ENCODE data around the gene PSMC3IP. TPM values are rescaled to one million over a fixed set of nuclear protein-coding genes. Genes with fewer than 3 reads are reported as not detected.
"Not testable (repeated sequence)": the region's sequence is repeated elsewhere in the genome, so short reads cannot be mapped to it uniquely, and the experiment has no call there.

The PSMC3IP gene
- total RNA-seq, 1 donor from 2014 or later, result 1.8 TPM

- DNase-seq (ENCODE audit: low spot score), result no peak
- intact Hi-C loops (cut with DNase I), result loop anchor here (5.0 kb wide), 1 partner anchor 42 kb away; the partner anchor contains the start of genes RETREG3 and TUBG1
Observed at GRCh38 chr17:42564815-42565522, 12.6 kb downstream of the PSMC3IP start.

GRCh38 chr17:42563950-42564349 lies 13.6 kb downstream of the PSMC3IP start:
- intact Hi-C loops (cut with DNase I), result no loop called here
- no peak for DNase-seq (ENCODE audit: low spot score)

GRCh38 chr17:42563543-42563942 lies 14.0 kb downstream of the PSMC3IP start:
- intact Hi-C loops (cut with DNase I), result no loop called here
- no peak for DNase-seq (ENCODE audit: low spot score)

- no peak for DNase-seq (ENCODE audit: low spot score)
- intact Hi-C loops (cut with DNase I), result no loop called here
Observed at GRCh38 chr17:42563143-42563509, 14.4 kb downstream of the PSMC3IP start.

- intact Hi-C loops (cut with DNase I), result no loop called here
- DNase-seq (ENCODE audit: low spot score), result no peak
Observed at GRCh38 chr17:42562388-42563142, 15.0 kb downstream of the PSMC3IP start.

GRCh38 chr17:42561897-42562387 lies 15.6 kb downstream of the PSMC3IP start, which contains the start of gene COASY:
TSS of gene COASY (plus strand) at chr17:42562148. CDS start at chr17:42562623, 475 bp downstream.
- intact Hi-C loops (cut with DNase I), result no loop called here
- peak; percentile 97 for DNase-seq (ENCODE audit: low spot score)

GRCh38 chr17:42560246-42560645 lies 17.3 kb downstream of the PSMC3IP start:
- intact Hi-C loops (cut with DNase I), result no loop called here
- no peak for DNase-seq (ENCODE audit: low spot score)

GRCh38 chr17:42559075-42559474 lies 18.5 kb downstream of the PSMC3IP start:
- no peak for DNase-seq (ENCODE audit: low spot score)
- intact Hi-C loops (cut with DNase I), result no loop called here

- intact Hi-C loops (cut with DNase I); DNase-seq (ENCODE audit: low spot score): not testable (repeated sequence)
Observed at GRCh38 chr17:42555961-42556617, 21.4 kb downstream of the PSMC3IP start.

GRCh38 chr17:42555122-42555622 lies 22.4 kb downstream of the PSMC3IP start:
- intact Hi-C loops (cut with DNase I), result no loop called here
- DNase-seq (ENCODE audit: low spot score), result no peak

GRCh38 chr17:42554250-42555121 lies 23.0 kb downstream of the PSMC3IP start:
- DNase-seq (ENCODE audit: low spot score), result peak; percentile 95
- intact Hi-C loops (cut with DNase I), result no loop called here

GRCh38 chr17:42553866-42554249 lies 23.7 kb downstream of the PSMC3IP start:
- intact Hi-C loops (cut with DNase I), result no loop called here

GRCh38 chr17:42553161-42553818 lies 24.2 kb downstream of the PSMC3IP start:
- DNase-seq (ENCODE audit: low spot score), result no peak
- intact Hi-C loops (cut with DNase I), result no loop called here

More at GRCh38 chr17:42553866-42554249, 23.7 kb downstream of the PSMC3IP start:
- DNase-seq (ENCODE audit: low spot score), result no peak

- intact Hi-C loops (cut with DNase I); DNase-seq (ENCODE audit: low spot score): not testable (repeated sequence)
Observed at GRCh38 chr17:42552736-42553135, 24.8 kb downstream of the PSMC3IP start, which contains the start of gene HSD17B1. TSS of gene HSD17B1 (plus strand) at chr17:42552923. CDS start at chr17:42552934, 11 bp downstream.

GRCh38 chr17:42548993-42549755 lies 28.4 kb downstream of the PSMC3IP start:
- no peak for DNase-seq (ENCODE audit: low spot score)
- intact Hi-C loops (cut with DNase I), result no loop called here

- intact Hi-C loops (cut with DNase I), result no loop called here
- no peak for DNase-seq (ENCODE audit: low spot score)
Observed at GRCh38 chr17:42548070-42548837, 29.3 kb downstream of the PSMC3IP start.

GRCh38 chr17:42547698-42548069 lies 29.8 kb downstream of the PSMC3IP start:
- intact Hi-C loops (cut with DNase I), result no loop called here
- DNase-seq (ENCODE audit: low spot score), result no peak

Measured in cardiac septum (tissue), 1 donor.